Measurements from ENCODE around the gene SPAG5.

The SPAG5 gene

GRCh38 chr17:28598799-28599310, at the start of gene SPAG5:
TSS of gene SPAG5 (minus strand) at chr17:28599025. CDS start at chr17:28598946, 79 bp downstream.
- Histone ChIP-seq H3K27ac (ENCODE audit: low read depth, low read length) (peak within 1 kb of the TSS; percentile 78), H3K9me2 (replicated peaks; ENCODE audit: control insufficient read depth, low read length) (no peaks in the 10 kb centered on the region), H3K79me2 (ENCODE audit: control insufficient read depth, low read length) (peaks cover 42% of the 10 kb centered on the region), H3K4me3 (ENCODE audit: low read length) (peak within 1 kb of the TSS; percentile 100), H3K27me3 (ENCODE audit: control insufficient read depth, low read length) (no peaks in the 10 kb centered on the region), H3K9me3 (ENCODE audit: control insufficient read depth, insufficient read depth, low read length) (no peaks in the 10 kb centered on the region), H3K4me2 (ENCODE audit: low read length) (peak within 1 kb of the TSS; percentile 89), H3F3A (ENCODE audit: control insufficient read depth, insufficient read depth) (peaks cover 15% of the 10 kb centered on the region), H3K36me3 (ENCODE audit: control insufficient read depth, low read length) (peaks cover 32% of the 10 kb centered on the region), H4K20me1 (ENCODE audit: control insufficient read depth, insufficient read depth, low read depth, low read length) (no peaks in the 10 kb centered on the region), H3K4me1 (ENCODE audit: control insufficient read depth, low read length) (peaks cover 24% of the 10 kb centered on the region)
- TF ChIP-seq EZH2phosphoT487 (IDR thresholded peaks at IDR 0.05; ENCODE audit: borderline replicate concordance, low read length) (no peak), CTCF (IDR thresholded peaks at IDR 0.05; ENCODE audit: low read depth, low read length, poor library complexity, severe bottlenecking) (no peak)

GRCh38 chr17:28646039-28646754, 47.4 kb upstream of the SPAG5 start:
- H3K79me2 ChIP-seq (ENCODE audit: control insufficient read depth, low read length) = peaks cover 45% of the 10 kb centered on the region
- H3K27ac ChIP-seq (ENCODE audit: low read depth, low read length) = peak overlapping the region; percentile 73
- peak overlapping the region; percentile 97 for H3K4me3 ChIP-seq (ENCODE audit: low read length)
- no peak for TF ChIP-seq EZH2phosphoT487 (IDR thresholded peaks at IDR 0.05; ENCODE audit: borderline replicate concordance, low read length)
- TF ChIP-seq CTCF (IDR thresholded peaks at IDR 0.05; ENCODE audit: low read depth, low read length, poor library complexity, severe bottlenecking) = no peak
- H3K36me3 ChIP-seq (ENCODE audit: control insufficient read depth, low read length) = peaks cover 53% of the 10 kb centered on the region
- peak overlapping the region; percentile 84 for H3K4me2 ChIP-seq (ENCODE audit: low read length)
- H4K20me1 ChIP-seq (ENCODE audit: control insufficient read depth, insufficient read depth, low read depth, low read length) = peaks cover 13% of the 10 kb centered on the region
- H3K27me3 ChIP-seq (ENCODE audit: control insufficient read depth, low read length) = no peaks in the 10 kb centered on the region
- peaks cover 36% of the 10 kb centered on the region for H3K4me1 ChIP-seq (ENCODE audit: control insufficient read depth, low read length)
- H3K9me3 ChIP-seq (ENCODE audit: control insufficient read depth, insufficient read depth, low read length) = no peaks in the 10 kb centered on the region
- peaks cover 20% of the 10 kb centered on the region for H3F3A ChIP-seq (ENCODE audit: control insufficient read depth, insufficient read depth)
- H3K9me2 ChIP-seq (replicated peaks; ENCODE audit: control insufficient read depth, low read length) = no peaks in the 10 kb centered on the region

GRCh38 chr17:28645576-28645939, 46.7 kb upstream of the SPAG5 start:
- Histone ChIP-seq H3K4me1 (ENCODE audit: control insufficient read depth, low read length) (peaks cover 36% of the 10 kb centered on the region), H3K4me2 (ENCODE audit: low read length) (peak overlapping the region; percentile 84), H3K9me3 (ENCODE audit: control insufficient read depth, insufficient read depth, low read length) (no peaks in the 10 kb centered on the region), H3K9me2 (replicated peaks; ENCODE audit: control insufficient read depth, low read length) (no peaks in the 10 kb centered on the region), H3K27ac (ENCODE audit: low read depth, low read length) (peak overlapping the region; percentile 73), H3K79me2 (ENCODE audit: control insufficient read depth, low read length) (peaks cover 52% of the 10 kb centered on the region), H3K4me3 (ENCODE audit: low read length) (peak overlapping the region; percentile 97), H3K36me3 (ENCODE audit: control insufficient read depth, low read length) (peaks cover 55% of the 10 kb centered on the region), H3K27me3 (ENCODE audit: control insufficient read depth, low read length) (no peaks in the 10 kb centered on the region), H4K20me1 (ENCODE audit: control insufficient read depth, insufficient read depth, low read depth, low read length) (peaks cover 17% of the 10 kb centered on the region), H3F3A (ENCODE audit: control insufficient read depth, insufficient read depth) (peaks cover 20% of the 10 kb centered on the region)
- TF ChIP-seq CTCF (IDR thresholded peaks at IDR 0.05; ENCODE audit: low read depth, low read length, poor library complexity, severe bottlenecking) (no peak), EZH2phosphoT487 (IDR thresholded peaks at IDR 0.05; ENCODE audit: borderline replicate concordance, low read length) (no peak)

Data from DOHH2 (cell line).